Activated B cell treated with CpG ODN at 0.5 μM for 24 hours (primary cell): ENCODE results near the gene NRG3. TPM values are rescaled to one million over a fixed set of nuclear protein-coding genes. Genes with fewer than 3 reads are reported as not detected.

Experiments
- ATAC-seq: fragments of 200-7000 bp; cut with Tn5 transposase; one replicate; pipeline ENCODE4 v1.10.0; 2021; ENCODE audit warnings: low read depth, mild to moderate bottlenecking, moderate library complexity
- CTCF ChIA-PET: fragments of 350-600 bp; sonication (Branson Sonifier 250); formaldehyde crosslinking; loops from one replicate; lab custom pipeline; 2021; ENCODE audit warnings: antibody characterized with exemption; lab: Charles Lee
- POLR2A ChIA-PET: fragments of 350-600 bp; sonication (Branson Sonifier 250); formaldehyde crosslinking; loops from one replicate; lab custom pipeline; 2021; ENCODE audit warnings: antibody characterized with exemption; lab: Charles Lee
- DNase-seq: peaks from one replicate; pipeline ENCODE4 v3.0.0; 2022
- H3K27ac Mint-ChIP-seq: one replicate; pipeline ENCODE4 v1.8.0; 2020; ENCODE audit warnings: mixed read lengths
- H3K27me3 Mint-ChIP-seq: one replicate; pipeline ENCODE4 v1.8.0; 2021; ENCODE audit warnings: mixed read lengths
- H3K36me3 Mint-ChIP-seq: one replicate; pipeline ENCODE4 v1.8.0; 2021; ENCODE audit warnings: low read depth, mixed read lengths
- H3K4me1 Mint-ChIP-seq: one replicate; pipeline ENCODE4 v1.8.0; 2021; ENCODE audit warnings: mixed read lengths
- H3K4me3 Mint-ChIP-seq: one replicate; pipeline ENCODE4 v1.8.0; 2020; ENCODE audit warnings: mild to moderate bottlenecking, mixed read lengths
- H3K9me3 Mint-ChIP-seq: one replicate; pipeline ENCODE4 v1.8.0; 2020; ENCODE audit warnings: mixed read lengths
- intact Hi-C: fragments of 100-400 bp; cut with micrococcal nuclease; formaldehyde crosslinking; loops from one replicate; pipeline ENCODE4 v1.15.1; 2024
- total RNA-seq: library from RNA; stranded (reverse); gene quantifications from 2 replicates; pipeline ENCODE4 v1.2.3, GENCODE V29; 2022
- TF ChIP-seq, protein P1 (sequence below): fragments of 200-600 bp; IDR thresholded peaks from one replicate; pipeline ENCODE4 v1.8.0; 2022; ENCODE audit warnings: antibody characterized with exemption, mild to moderate bottlenecking

Gene NRG3
- total RNA-seq, 1 donor from 2014 or later = not detected

DNA sequence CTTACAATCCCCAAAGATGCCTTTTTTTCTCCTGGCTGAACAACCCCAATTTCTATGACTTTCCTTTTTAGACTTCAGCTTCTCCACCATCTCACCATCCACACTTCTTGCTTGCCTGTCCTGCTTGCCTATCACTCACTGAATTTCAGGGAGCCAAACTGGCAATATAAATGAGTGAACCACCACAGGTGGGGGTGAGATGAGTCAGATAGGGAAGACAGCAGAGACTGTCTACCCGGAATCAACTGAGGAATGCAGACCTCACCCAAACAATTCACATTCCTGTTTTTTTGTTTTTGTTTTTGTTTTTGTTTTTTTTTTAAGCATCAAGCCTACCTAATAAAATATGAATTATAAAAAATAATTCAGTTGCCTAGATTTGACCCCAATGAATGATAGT is 273.8 kb downstream of the NRG3 start:
- H3K36me3 Mint-ChIP-seq = no peaks in the 10 kb centered on the region
- H3K4me3 Mint-ChIP-seq = no peak overlapping the region
- no peaks in the 10 kb centered on the region for H3K4me1 Mint-ChIP-seq
- peaks cover 15% of the 10 kb centered on the region for H3K9me3 Mint-ChIP-seq
- DNase-seq (no peak), ATAC-seq (no peak)
- POLR2A ChIA-PET = no interaction called here
- intact Hi-C loops = no loop called here
- no peak overlapping the region for H3K27ac Mint-ChIP-seq
- CTCF ChIA-PET = no interaction called here
- TF ChIP-seq, protein P1, sequence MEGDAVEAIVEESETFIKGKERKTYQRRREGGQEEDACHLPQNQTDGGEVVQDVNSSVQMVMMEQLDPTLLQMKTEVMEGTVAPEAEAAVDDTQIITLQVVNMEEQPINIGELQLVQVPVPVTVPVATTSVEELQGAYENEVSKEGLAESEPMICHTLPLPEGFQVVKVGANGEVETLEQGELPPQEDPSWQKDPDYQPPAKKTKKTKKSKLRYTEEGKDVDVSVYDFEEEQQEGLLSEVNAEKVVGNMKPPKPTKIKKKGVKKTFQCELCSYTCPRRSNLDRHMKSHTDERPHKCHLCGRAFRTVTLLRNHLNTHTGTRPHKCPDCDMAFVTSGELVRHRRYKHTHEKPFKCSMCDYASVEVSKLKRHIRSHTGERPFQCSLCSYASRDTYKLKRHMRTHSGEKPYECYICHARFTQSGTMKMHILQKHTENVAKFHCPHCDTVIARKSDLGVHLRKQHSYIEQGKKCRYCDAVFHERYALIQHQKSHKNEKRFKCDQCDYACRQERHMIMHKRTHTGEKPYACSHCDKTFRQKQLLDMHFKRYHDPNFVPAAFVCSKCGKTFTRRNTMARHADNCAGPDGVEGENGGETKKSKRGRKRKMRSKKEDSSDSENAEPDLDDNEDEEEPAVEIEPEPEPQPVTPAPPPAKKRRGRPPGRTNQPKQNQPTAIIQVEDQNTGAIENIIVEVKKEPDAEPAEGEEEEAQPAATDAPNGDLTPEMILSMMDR = no peak
- no peaks in the 10 kb centered on the region for H3K27me3 Mint-ChIP-seq

DNA sequence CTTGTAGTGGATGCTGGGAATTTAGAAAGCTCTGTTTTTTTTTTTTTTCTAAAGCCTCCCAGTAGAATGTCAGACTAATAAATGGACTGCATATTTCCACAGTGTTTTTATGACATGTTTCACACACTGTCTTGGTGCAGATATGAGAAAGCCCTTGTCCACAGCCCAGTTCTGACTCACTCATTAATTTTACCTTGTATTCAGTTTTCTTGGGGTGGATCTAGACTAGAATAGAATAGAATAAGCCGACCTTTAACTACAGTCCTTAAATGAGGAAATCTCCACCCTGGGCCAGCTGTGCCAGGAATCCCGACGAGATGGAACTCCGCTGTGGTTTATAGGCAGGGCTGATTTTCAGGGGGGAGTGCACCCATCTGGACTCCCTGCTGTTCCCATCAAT is 274.7 kb downstream of the NRG3 start:
- H3K4me3 Mint-ChIP-seq = no peak overlapping the region
- peaks cover 12% of the 10 kb centered on the region for H3K9me3 Mint-ChIP-seq
- TF ChIP-seq, protein P1 = no peak
- no peak overlapping the region for H3K27ac Mint-ChIP-seq
- DNase-seq (no peak), ATAC-seq (no peak)
- no peaks in the 10 kb centered on the region for H3K27me3 Mint-ChIP-seq
- intact Hi-C loops = loop anchor here (10.0 kb wide), 1 partner anchor 65 kb away; no protein-coding TSS in a partner anchor
- CTCF ChIA-PET = no interaction called here
- H3K36me3 Mint-ChIP-seq = no peaks in the 10 kb centered on the region
- H3K4me1 Mint-ChIP-seq = no peaks in the 10 kb centered on the region
- POLR2A ChIA-PET = no interaction called here

DNA sequence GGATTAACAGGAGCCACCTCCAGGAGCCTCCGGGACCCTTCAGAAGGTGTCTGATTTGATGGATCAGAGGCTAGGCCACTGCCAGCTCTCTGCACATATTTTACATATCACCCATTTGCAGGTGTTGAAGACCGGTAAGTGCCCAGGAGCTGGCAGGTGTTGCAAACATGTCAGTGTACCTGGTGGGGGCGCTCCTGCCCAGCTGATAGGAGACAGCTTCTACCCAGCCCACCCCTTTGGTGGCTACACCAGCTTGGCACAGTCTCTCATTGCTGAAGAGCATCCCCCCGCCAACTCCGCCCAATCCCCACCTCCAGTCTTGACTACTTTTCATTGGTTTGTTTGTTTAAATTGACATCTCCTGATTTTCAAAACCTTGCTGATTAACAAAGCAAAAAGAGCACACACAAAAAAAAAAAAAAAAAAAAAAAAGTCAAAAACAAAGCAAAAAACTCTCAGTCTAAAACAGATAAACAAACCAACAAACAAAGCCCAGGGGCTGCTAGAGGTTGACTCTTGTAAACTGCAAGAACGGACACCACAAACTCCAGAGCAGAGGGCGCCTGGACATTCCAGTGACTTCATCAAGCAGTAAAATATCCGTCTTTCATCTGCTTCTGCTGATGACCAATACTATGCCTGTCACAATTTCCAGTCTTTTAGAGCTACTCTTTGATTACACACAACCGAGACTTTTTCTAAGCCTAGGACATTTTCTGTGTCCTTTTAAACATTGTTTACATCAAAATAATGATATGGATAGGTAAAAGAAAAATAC is 275.3 kb downstream of the NRG3 start:
- no peak overlapping the region for H3K4me3 Mint-ChIP-seq
- no peaks in the 10 kb centered on the region for H3K4me1 Mint-ChIP-seq
- ATAC-seq = no peak
- ChIA-PET CTCF (no interaction called here), POLR2A (no interaction called here)
- no peak for DNase-seq
- TF ChIP-seq, protein P1 = no peak
- H3K36me3 Mint-ChIP-seq = no peaks in the 10 kb centered on the region
- no peaks in the 10 kb centered on the region for H3K27me3 Mint-ChIP-seq
- intact Hi-C loops = loop anchor here (10.0 kb wide), 1 partner anchor 64 kb away; no protein-coding TSS in a partner anchor
- peaks cover 16% of the 10 kb centered on the region for H3K9me3 Mint-ChIP-seq
- no peak overlapping the region for H3K27ac Mint-ChIP-seq

DNA sequence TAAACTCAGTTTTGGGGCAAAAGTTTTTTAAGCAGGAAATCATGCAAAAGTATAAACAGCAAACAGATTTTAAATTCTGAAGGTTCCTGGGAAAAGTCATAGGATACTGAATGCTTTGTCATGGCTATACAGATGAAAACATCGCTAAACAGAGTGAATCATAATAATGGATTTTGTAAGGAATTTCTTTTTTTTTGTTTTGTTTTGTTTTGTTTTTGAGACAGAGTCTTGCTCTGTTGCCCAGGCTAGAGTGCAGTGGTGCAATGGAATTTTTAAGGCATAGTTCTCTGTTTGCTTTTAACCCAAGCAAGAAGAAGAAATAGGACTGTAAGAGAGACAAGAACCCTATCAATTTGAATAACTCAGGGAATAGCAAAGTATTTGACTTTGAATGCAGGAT is 285.3 kb downstream of the NRG3 start:
- intact Hi-C loops = no loop called here
- no peaks in the 10 kb centered on the region for H3K27me3 Mint-ChIP-seq

DNA sequence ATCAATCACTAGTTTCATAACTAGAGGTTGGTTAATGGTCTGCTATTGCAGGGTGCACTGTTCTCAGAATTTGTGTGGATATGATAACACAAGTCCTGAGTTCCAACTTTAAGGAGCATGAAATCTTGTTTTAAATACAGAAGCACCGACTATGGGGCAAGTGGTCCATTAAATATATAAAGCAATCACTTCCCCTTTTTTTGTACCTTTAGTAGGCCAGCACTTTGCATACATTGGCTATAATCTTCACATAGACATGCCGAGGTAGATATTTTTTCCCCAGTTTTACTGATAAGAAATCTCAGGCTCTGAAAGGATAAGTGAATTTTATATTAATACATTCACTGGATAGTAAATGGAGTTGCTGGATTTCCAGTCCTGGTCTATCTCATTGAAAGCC is 286.3 kb downstream of the NRG3 start:
- H3K27ac Mint-ChIP-seq = no peak overlapping the region
- ChIA-PET CTCF (no interaction called here), POLR2A (no interaction called here)
- no peak overlapping the region for H3K4me3 Mint-ChIP-seq
- H3K9me3 Mint-ChIP-seq = peaks cover 12% of the 10 kb centered on the region
- TF ChIP-seq, protein P1 = no peak
- no peak for ATAC-seq
- no peaks in the 10 kb centered on the region for H3K4me1 Mint-ChIP-seq
- DNase-seq = no peak
- intact Hi-C loops = no loop called here
- no peaks in the 10 kb centered on the region for H3K27me3 Mint-ChIP-seq
- no peaks in the 10 kb centered on the region for H3K36me3 Mint-ChIP-seq

More for the DNA sequence above, 285.3 kb downstream of the NRG3 start:
- POLR2A ChIA-PET = no interaction called here
- DNase-seq (no peak), ATAC-seq (no peak)
- peaks cover 12% of the 10 kb centered on the region for H3K9me3 Mint-ChIP-seq
- H3K27ac Mint-ChIP-seq = no peak overlapping the region
- CTCF ChIA-PET = no interaction called here
- no peaks in the 10 kb centered on the region for H3K36me3 Mint-ChIP-seq
- H3K4me3 Mint-ChIP-seq = no peak overlapping the region
- no peaks in the 10 kb centered on the region for H3K4me1 Mint-ChIP-seq
- TF ChIP-seq, protein P1 = no peak
